Stimulated activated CD4-positive, alpha-beta T cell treated with anti-CD3 and anti-CD28 coated beads, TNF-alpha, amount 100 ng/mL, for 1 hour (primary cell): ENCODE measurements around the gene LENG1.

Experiments used
- DNase-seq, 3 donors: peaks; one replicate each; pipeline ENCODE4 v3.0.0-alpha.2; 2020; ENCODE audit warnings: low read depth in 3 of 3, low spot score in 1 of 3

Gene LENG1

DNA sequence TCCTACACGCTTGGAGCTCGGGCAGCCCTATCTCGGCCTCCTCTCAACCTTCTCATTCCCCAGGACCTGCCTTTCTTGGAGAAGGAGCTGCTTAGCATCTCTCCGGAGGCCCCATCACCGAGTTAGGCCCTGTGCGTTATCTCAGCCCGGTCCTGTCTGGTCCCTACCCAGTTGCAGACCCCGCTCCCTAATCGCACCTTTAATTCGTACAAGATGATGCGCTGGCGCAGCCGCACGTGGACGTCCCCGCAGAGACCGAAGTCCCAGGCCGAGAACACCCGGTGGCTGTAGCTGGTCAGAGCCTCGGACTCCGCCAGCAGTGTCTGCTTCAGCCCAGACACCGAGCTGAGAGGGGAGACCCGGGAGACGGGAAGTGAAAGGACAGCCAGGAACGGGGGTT lies 5.7 kb upstream of the LENG1 start:
- no peak for DNase-seq

DNA sequence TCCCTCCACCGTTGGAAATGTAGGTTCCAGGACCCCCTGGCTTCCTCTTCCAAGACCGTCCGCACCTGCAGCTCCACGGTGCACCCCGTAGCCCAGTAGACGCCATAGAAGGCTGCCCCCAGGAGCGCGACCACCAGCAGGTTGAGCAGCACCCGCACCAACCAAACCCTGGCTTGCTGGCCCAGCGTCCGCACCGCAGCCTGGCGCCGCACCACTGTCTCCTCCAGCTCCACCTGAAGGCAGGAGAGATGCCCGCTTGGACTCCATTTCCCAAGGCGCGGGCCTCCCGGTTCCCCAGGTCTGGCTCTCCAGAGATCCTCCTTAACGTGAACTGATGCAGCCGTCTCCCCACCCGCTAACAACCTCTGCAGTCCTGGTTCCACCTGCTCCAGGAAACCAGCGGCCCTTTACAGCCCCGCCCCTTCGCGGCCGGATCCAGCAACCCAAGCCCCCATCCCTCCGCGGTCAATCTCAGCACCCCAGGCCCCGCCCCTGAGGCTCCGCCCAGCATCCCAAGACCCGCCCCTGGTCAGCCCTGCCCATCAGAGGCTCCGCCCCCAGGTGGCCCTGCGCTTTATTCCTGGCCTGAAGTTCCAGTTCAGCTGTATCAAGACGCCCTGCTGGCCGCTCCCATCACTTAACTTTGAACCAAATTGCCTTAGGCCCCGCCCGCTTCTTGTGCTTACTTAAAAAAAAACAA lies 5.0 kb upstream of the LENG1 start:
- no peak for DNase-seq

DNA sequence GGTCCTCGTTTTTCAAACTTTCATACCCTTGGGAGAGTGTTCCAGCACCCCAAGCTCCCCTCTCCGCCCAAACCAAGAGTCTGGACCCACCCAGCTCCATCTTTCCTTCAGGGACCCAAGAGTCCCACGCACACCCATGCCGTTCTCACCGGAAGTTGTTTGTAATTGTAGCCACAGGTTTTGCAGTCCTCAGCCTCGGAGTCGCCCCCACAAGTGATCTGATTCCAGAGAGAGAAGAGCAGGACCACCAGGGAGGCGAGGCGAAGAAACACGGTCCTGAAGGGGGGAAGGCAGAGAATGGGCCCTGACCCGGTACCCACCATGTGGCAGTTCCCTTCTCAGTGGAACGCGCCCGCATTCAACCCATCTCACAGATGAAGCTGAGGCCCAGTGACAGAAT lies 3.4 kb upstream of the LENG1 start:
- DNase-seq: no peak

DNA sequence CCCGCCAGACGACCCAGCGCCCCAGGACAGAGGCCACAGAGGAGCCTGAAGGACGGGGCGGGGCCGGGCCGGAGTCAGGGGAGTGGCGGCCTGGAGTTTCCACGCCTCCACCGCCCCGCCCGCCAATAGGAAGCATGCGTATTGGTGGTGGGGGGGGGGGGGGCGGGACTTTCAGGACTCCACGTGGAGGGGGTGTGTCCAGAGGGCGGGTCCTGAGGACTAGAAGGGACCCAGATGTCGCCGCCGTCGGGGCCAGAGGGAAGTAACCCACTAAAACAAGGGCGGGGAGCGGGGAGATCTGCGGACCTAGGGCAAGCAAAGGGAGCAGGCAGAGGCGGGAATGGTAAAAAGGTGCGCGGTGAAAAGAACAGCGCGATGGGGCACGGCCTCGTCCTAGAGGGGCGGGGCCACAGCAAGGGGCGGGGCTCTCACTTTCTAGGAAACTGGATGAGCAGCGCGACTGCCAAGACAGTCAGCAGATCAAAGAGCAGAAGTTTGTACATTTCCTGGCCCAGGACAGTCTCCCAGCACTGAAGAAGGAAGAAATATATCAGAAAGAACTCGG lies 2.8 kb upstream of the LENG1 start:
- DNase-seq: peak; percentile 36 to 70 (median 51)

DNA sequence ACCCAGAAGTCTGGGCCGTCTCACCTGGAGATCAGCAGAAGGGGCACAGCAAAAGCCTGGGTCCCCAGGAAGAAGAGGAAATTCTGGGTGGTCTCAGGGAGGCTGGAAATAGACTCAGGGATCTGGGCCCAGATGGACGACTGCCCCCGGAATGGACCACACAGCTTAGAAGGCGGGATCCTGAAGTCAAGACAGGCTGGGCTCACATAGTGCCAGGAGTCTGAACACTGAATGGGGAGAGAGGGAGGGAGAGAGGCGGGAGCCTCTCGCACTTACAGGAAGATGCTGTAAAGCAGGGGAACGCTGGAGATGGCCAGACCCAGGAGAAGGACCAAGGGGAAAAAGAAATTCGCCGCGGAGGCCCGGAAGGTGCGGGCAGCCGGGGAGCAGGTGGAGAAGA lies 1.3 kb upstream of the LENG1 start:
- DNase-seq: no peak

DNA sequence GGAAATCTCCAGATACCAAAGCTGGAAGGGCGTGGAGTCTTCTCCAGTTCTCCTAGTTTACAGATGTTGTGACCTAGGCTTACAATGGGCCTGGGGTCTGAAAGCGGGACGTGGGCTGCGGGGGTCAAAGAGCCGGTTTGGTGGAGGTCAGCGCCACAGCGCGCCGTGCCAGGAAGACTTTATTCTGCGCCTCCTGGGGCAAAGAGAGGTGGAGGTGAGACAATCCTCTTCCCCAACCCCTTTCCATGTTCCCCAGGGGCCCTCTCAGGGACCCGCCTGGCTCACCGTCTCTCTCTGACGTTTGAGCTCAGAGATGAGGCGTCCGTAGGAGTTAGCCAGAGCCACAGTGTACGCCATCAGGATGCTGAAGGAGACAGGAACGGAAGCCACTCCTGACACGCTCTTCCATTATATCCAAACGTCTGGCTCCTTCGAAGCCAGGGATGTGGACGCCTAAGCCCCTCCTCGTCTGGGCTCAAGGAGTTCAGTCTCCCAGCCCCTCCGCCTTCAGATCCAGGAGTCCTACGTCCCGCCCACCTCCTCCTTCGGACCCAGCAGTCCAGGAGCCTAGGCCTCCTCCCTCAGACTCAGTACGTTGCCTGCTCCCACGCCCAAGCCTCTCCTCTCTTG lies 776 bp upstream of the LENG1 start:
- no peak for DNase-seq

DNA sequence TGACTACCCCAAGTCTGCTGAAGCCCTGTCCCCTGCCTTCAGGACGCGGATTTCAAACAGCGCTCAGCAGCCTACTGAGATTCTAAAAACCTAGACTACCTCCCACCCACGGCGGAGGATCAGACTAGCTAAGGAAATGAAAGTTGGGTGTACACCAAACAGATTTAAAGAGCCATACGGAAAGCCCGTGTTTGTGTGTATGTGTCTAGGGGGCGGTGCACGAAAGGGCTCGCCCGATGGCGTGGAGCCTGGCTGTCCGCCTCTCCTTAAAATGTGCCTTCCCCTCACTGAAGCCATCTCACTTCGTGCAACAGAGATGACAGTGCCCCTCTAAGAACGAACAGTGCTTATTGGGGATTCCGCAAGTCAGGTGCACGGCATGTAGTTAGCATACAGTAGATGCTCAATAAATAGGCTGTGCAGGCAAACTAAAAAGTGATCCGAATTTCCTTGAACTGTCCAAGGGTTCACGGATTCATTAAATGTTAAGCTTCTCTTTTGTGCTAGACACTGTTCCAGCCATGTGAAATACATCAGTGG lies 639 bp downstream of the LENG1 start:
- no peak for DNase-seq

DNA sequence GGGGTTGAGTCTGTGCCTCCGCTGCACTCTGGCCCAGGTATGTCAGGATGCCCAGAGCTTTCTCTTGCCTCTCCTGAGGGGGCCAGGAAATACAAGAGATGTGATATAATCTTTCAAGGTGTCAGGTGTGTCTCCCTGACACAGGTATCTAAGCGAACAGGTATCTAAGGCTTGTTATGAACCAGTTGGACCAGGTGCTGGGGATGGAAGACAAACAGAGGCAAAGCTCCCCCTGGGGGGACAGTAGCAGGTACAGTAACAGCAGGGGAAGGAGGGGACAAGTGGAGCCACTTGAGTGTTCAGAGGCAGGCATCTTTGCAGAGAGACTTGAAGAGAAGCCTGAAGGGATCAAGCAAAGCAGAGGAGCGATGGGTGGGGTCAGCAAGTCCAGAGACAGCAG lies 2.6 kb downstream of the LENG1 start:
- no peak for DNase-seq

DNA sequence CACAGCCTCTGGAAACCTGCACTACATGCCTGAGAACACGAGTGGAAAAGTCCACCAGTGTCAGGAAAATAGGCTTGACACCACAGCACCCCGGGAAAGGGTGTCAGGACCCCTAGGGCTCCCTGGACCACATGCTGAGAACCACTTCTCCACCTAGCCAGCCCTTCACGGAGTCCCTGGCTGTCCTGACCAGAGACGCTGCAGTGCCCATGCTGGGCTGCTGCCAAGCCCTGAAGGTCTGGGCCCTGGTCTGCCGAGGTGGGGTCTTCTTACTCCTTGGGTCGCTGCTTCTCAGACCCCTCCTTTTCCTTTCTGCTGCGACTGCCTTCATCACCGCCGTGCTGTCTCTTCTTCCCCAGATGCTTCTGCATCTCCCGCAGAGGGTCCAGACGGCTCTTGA lies 3.0 kb downstream of the LENG1 start:
- DNase-seq: no peak

DNA sequence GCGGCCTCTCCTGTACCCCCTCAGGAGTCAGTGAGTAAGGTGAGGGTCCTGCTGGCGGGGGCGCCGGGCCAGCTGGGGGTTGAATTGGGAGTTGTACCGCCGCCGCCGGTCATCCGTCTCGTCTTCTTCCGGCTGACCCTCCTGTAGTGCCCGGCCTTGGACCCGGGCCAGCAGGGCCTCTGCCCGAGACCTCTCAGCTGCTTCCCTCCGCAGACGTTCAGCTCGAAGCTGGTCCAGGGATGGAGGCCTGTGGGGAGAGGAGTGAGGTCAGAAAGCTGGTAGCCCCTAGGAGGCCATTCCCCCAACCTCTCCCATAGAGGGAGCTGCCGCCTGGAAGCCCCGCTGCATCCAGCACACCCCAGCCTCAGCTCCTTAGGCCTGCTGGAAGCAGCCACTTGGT lies 3.8 kb downstream of the LENG1 start:
- DNase-seq: no peak

DNA sequence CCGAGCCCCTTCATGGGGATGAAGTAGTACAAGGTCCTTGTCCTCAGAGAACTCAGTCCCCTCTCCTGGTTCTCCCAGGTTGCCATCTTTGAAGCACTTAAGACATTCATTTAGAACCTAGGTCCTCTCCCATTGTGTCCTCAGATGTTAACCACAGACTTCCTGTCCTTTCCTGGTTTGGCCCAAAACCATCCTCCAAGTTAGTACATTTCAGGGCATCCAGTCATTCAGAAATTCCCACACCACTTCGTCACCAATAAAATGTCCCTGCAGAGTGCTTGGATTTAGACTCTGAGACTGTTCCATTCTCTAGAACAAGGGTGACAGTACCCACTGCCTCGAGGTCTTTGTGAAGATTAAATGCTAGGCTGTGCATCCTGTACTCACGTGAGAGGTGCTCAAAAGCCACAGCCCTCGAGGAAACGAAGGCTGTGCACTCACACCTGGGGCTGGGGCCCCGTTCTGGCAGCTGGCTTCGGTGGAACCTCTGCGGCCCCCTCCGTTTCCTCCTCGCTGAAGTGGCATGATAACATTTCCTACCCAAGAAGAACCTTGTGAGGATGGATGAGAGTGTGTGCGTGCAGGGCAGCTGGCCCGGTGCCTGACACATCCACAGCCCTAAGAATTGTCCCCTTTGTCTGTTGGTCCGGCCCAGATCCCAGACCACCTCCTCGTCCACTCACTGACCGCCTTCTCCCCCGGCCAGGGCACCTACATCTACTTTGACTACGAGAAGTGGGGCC lies 4.7 kb downstream of the LENG1 start:
- no peak for DNase-seq

DNA sequence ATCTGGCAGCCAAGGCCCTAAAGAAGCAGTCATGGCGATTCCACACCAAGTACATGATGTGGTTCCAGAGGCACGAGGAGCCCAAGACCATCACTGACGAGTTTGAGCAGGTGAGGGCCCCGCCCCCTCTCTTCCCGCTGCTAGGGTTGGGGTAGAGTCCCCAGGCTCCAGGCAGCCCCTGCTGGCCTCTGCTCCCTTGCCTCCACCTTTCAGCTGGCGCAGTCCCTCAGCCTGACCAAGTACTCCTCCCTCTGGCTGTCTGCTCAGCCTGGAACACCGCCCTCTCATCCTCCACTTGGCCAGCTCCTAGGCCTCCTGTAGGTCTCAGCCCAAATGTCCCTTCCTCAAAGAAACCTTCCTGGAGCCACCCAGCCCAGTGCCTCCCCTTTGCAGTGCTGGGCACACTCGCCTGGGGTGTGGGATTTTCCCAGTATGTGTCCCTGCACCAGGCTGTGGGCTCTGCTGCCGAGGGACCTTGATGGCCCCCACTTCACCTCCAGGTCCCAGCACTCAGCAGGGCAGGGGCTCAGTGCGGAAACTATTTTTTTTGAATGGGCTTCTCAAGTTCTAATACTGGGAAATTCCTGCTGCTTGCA lies 5.7 kb downstream of the LENG1 start:
- no peak for DNase-seq

DNA sequence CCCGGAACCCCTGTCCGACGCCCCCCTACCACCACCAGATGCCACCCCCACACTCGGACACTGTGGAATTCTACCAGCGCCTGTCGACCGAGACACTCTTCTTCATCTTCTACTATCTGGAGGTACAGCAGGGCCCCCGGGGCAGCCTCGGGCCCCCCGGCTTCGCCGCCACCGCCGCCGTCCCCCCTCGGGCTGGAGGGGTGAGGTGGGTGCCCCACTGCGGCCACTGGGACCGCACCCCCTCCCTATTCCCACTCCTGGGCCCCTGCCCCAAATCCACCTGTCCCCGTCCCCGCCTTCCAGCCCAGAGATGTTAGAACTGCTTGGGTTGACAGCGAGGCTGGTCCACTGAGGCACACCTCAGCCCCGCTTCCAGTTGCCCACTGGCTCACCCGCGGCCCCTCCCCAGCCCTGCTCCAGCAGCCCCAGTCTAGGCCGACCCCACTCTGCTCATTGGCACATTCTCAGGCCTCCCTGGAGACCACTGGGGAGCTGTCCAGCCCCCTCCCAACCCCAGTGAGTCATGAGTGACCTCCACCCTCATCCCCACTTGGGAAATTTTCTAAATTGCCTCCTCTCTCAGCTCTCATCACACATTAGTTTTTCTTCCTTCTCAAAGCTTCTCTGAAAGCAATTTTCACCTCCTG lies 6.5 kb downstream of the LENG1 start:
- DNase-seq: no peak

DNA sequence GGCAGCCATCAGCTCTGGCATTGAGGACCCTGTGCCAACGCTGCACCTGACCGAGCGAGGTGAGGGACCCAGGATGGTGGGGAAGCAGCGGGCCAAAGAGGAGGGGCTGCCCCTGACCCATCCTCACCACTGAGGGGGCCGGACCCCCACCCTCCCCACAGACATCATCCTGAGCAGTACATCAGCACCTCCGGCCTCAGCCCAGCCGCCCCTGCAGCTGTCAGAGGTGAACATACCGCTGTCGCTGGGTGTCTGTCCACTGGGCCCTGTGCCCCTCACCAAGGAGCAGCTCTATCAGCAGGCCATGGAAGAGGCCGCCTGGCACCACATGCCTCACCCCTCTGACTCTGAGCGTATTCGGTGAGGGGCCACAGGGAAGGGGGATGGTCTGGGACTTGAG lies 7.3 kb downstream of the LENG1 start:
- DNase-seq: no peak

DNA sequence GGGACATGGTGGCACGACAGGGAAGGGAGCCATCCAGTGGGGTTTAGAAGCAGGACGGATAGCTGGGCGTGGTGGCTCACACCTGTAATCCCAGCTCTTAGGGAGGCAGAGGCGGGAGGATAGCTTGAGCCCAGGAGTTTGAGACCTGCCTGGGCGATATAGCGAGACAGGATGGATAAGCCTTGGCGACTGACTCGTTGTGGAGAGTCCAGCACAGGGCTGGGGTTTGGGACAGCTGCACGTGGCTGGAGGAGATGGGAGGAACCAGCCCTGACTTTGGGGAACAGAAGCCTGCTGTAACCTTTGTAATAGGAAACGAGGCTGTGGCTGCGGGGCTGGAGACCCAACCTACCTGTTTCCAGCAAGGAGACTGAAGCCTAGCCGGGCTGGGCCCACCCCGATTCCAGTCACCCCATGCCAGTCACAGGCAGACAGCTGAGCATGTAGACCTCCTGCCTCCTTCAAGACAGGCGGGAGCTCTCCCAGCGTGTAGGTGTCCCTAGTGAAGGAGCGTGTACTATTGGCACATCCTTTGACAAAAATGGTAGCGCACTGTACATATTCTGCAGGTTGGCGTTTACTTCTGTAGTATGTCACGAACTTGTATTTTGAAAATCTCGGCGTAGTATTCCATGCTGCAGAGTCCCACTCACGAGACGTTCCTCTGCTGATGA lies 8.0 kb downstream of the LENG1 start:
- DNase-seq: no peak

DNA sequence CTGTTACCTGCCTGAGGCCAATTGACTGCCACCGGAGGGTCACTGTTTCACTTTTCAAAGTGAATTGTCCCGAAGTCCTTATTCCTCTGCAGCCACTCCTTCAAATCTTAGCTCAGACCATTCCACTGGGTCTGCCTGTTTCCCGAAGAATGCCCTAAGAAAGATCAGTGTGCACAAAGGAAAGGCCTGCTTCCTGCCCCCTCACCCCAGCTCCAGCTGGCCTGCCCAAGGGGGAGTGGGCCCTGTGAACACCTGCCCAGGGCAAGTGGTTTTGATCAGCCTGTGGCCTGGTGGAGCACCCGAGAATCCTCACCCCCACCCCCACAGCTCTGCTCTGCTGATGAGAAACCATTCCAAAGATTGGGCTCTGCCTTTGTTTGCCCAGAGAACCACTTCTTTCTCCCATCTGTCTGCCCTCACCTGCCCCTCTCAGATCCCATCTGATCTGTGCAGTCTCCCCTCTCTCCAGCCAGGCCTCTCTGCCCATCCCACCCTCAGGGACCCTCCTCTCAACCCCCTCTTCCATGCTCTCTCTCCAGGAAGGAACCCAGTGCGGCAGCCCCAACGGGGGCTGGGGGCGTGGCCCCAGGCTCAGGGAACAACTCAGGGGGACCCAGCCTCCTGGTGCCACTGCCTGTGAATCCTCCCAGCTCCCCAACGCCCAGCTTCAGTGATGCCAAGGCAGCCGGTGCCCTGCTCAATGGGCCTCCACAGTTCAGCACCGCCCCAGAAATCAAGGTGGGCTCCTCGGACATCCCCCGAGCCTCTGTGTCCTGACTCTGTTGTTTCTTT lies 10.3 kb downstream of the LENG1 start:
- no peak for DNase-seq

DNA sequence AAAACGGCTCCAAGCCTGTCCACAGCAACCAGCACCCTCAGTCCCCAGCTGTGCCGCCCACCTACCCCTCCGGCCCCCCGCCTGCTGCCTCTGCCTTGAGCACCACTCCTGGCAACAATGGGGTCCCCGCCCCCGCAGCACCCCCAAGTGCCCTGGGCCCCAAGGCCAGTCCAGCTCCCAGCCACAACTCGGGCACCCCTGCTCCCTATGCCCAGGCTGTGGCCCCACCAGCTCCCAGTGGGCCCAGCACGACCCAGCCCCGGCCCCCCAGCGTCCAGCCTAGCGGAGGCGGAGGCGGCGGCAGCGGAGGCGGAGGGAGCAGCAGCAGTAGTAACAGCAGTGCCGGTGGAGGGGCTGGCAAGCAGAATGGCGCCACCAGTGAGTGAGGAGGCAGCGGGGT lies 11.4 kb downstream of the LENG1 start:
- DNase-seq: no peak

DNA sequence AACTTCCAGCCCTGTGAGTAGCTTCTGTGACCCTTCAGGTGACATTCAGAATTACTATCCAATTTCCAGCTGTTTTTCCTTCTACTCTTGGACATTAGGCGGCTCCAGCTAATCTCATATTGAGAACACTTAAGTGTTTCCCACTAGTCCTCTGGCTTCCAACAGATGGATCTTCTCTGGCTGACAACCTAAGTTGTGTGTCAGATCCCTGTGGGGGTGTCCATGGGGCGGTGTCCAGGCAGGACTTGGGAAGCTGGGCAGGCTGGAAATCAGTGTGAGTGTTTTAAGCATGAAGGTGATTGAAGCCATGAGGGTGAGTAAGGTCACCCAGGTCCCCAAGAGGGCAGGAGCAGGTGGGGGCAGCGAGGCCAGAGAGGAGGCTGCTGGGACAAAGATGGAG lies 11.8 kb downstream of the LENG1 start:
- no peak for DNase-seq

DNA sequence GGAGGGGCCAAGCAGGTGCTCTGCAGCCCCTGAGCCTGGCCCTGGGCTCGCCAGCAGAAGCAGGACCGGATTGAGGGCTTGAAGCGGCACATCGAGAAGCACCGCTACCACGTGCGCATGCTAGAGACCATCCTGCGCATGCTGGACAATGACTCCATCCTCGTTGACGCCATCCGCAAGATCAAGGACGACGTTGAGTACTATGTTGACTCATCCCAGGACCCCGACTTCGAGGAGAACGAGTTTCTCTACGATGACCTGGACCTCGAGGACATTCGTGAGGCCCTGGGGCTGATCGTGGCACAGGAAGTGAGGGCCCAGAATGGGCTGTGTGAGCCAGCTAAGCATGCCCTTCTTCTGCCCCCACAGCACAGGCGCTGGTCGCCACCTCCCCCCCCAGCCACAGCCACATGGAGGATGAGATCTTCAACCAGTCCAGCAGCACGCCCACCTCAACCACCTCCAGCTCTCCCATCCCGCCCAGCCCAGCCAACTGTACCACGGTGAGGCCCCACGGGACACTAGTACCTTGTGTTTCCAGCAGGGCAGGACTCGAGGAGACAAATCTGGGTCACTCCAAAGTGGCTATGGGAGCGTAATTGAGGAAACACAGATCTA lies 13.9 kb downstream of the LENG1 start:
- DNase-seq: no peak
